Measurements from ENCODE around the gene MAD1L1.

GRCh38 chr7:1848911-1849311, 383.8 kb downstream of the MAD1L1 start:
- TF ChIP-seq, protein P1, sequence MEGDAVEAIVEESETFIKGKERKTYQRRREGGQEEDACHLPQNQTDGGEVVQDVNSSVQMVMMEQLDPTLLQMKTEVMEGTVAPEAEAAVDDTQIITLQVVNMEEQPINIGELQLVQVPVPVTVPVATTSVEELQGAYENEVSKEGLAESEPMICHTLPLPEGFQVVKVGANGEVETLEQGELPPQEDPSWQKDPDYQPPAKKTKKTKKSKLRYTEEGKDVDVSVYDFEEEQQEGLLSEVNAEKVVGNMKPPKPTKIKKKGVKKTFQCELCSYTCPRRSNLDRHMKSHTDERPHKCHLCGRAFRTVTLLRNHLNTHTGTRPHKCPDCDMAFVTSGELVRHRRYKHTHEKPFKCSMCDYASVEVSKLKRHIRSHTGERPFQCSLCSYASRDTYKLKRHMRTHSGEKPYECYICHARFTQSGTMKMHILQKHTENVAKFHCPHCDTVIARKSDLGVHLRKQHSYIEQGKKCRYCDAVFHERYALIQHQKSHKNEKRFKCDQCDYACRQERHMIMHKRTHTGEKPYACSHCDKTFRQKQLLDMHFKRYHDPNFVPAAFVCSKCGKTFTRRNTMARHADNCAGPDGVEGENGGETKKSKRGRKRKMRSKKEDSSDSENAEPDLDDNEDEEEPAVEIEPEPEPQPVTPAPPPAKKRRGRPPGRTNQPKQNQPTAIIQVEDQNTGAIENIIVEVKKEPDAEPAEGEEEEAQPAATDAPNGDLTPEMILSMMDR (IDR thresholded peaks at IDR 0.05) = no peak
- TF ChIP-seq POLR2A (IDR thresholded peaks at IDR 0.05) (no peak), POLR2AphosphoS5 (IDR thresholded peaks at IDR 0.05) (no peak)
